ENCODE measurements around the gene SGMS1. TPM values are rescaled to one million over a fixed set of nuclear protein-coding genes. Genes with fewer than 3 reads are reported as not detected.
"Not testable (repeated sequence)": the region's sequence is repeated elsewhere in the genome, so short reads cannot be mapped to it uniquely, and the experiment has no call there.

The SGMS1 gene
- total RNA-seq, 3 donors from 2014 or later (not counting 1 experiment from before 2014, with no cell fraction given) = 24.5 to 32.7 (median 30.4) TPM

DNA sequence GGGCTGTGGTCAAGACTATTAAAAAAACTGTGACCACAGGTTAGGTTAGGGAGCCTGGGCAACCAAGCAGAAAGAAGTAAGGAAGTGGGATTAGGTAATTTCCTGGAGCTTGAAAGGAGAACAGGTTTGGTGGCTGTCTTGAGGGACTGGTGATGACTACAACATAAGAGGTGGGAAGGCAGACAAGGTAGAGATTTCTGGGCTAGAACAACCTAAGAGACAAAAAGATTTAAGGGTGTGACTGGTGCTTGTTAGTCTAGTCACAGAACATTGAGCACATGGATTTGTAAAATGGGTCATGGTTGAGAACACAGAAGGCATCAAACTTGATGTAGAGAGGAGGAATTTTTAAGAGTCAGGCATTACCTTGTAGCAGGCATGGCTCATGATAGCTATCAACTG, 248.7 kb downstream of the SGMS1 start:
- H3K4me3 Mint-ChIP-seq = no peak overlapping the region
- intact Hi-C loops (cut with micrococcal nuclease) = no loop called here
- Histone ChIP-seq H3K4me1 (ENCODE audit: control insufficient read depth, insufficient read depth, low read length) (no peaks in the 10 kb centered on the region), H3K27me3 (ENCODE audit: control insufficient read depth, insufficient read depth, low read length) (no peaks in the 10 kb centered on the region), H3K27ac (ENCODE audit: low read length) (no peak overlapping the region), H3K36me3 (ENCODE audit: control insufficient read depth, insufficient read depth, low read length) (no peaks in the 10 kb centered on the region), H3K9me3 (ENCODE audit: control insufficient read depth, insufficient read depth, low read length) (no peaks in the 10 kb centered on the region), H3K4me3 (ENCODE audit: low read length) (no peak overlapping the region)
- DNase-seq (no peak), ATAC-seq (peak in 1 of 3 donors; percentile 7)
- H3K36me3 Mint-ChIP-seq = no peaks in the 10 kb centered on the region
- H3K9me3 Mint-ChIP-seq = no peaks in the 10 kb centered on the region
- H3K4me1 Mint-ChIP-seq = peaks cover 0 to 9% of the 10 kb centered on the region in 2 donors
- TF ChIP-seq, protein P1, sequence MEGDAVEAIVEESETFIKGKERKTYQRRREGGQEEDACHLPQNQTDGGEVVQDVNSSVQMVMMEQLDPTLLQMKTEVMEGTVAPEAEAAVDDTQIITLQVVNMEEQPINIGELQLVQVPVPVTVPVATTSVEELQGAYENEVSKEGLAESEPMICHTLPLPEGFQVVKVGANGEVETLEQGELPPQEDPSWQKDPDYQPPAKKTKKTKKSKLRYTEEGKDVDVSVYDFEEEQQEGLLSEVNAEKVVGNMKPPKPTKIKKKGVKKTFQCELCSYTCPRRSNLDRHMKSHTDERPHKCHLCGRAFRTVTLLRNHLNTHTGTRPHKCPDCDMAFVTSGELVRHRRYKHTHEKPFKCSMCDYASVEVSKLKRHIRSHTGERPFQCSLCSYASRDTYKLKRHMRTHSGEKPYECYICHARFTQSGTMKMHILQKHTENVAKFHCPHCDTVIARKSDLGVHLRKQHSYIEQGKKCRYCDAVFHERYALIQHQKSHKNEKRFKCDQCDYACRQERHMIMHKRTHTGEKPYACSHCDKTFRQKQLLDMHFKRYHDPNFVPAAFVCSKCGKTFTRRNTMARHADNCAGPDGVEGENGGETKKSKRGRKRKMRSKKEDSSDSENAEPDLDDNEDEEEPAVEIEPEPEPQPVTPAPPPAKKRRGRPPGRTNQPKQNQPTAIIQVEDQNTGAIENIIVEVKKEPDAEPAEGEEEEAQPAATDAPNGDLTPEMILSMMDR (IDR thresholded peaks at IDR 0.05) = no peak
- no peak overlapping the region for H3K27ac Mint-ChIP-seq
- H3K27me3 Mint-ChIP-seq (ENCODE audit: low read depth in 2 of 2) = no peaks in the 10 kb centered on the region

DNA sequence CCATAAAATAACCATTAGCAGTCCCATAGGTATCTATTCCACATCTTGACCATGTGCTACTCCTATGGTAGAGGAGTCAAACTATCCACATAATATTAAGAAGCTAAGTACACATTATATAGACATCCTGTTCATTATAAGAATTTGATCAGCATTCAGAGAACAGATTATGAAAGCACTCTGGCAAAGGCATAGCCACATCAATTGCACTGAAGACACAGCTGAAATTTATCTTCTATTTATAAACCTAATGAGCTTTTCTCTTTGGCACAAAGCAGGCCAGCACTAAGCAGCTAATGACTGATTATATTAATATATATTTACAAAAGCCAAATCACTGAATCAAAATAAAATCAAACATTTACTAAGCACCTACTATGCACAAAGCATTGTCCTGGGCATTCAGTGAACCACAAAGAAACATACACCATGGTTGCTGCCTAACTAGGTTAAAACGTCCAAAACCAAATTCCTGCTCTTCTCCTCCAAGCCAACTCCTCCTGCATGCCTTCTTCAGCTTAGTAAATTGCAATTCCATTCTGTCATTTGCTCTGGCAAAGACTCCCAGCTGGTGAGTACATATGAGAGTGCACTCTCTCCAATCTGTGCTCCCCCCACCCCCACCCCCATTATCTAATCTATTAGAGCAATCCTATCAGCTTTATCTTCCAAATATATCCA, 249.8 kb downstream of the SGMS1 start:
- no peak overlapping the region for H3K4me3 Mint-ChIP-seq
- no peaks in the 10 kb centered on the region for H3K27me3 ChIP-seq (ENCODE audit: control insufficient read depth, insufficient read depth, low read length)
- no peak overlapping the region for H3K27ac ChIP-seq (ENCODE audit: low read length)
- TF ChIP-seq, protein P1 (IDR thresholded peaks at IDR 0.05) = no peak
- DNase-seq (no peak), ATAC-seq (no peak)
- no peaks in the 10 kb centered on the region for H3K36me3 ChIP-seq (ENCODE audit: control insufficient read depth, insufficient read depth, low read length)
- no peaks in the 10 kb centered on the region for H3K9me3 Mint-ChIP-seq
- H3K4me1 ChIP-seq (ENCODE audit: control insufficient read depth, insufficient read depth, low read length) = no peaks in the 10 kb centered on the region
- 78% methylated on average over 1 of the region's 1 CpG for WGBS (ENCODE audit: insufficient coverage)
- H3K27ac Mint-ChIP-seq = no peak overlapping the region
- no peak overlapping the region for H3K4me3 ChIP-seq (ENCODE audit: low read length)
- H3K36me3 Mint-ChIP-seq = no peaks in the 10 kb centered on the region
- no peaks in the 10 kb centered on the region for H3K9me3 ChIP-seq (ENCODE audit: control insufficient read depth, insufficient read depth, low read length)
- intact Hi-C loops (cut with micrococcal nuclease) = no loop called here
- peaks cover 0 to 5% of the 10 kb centered on the region in 2 donors for H3K4me1 Mint-ChIP-seq
- H3K27me3 Mint-ChIP-seq (ENCODE audit: low read depth in 2 of 2) = no peaks in the 10 kb centered on the region

DNA sequence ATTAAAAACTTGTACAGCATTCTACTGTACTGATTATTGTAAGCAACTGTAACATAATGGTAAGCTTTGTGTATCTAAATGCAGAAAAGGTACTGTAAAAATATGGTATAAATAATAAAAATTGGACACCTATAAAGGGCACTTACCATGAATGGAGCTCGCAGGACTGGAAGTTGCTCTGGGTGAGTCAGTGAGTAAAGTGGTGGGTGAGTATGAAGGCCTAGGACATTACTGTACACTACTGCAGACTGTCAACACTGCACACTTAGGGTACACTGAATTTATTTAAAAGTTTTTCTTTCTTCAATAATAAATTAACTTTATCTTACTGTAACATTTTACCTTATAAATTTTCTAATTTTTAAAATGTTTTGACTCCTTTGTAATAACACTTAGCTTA, 253.8 kb downstream of the SGMS1 start:
- Mint-ChIP-seq H3K4me3 (no peak overlapping the region), H3K9me3 (no peaks in the 10 kb centered on the region), H3K27me3 (ENCODE audit: low read depth in 2 of 2) (no peaks in the 10 kb centered on the region), H3K4me1 (peaks cover 0 to 11% of the 10 kb centered on the region in 2 donors), H3K36me3 (no peaks in the 10 kb centered on the region), H3K27ac (no peak overlapping the region)
- DNase-seq (no peak), ATAC-seq (no peak)
- Histone ChIP-seq H3K36me3 (ENCODE audit: control insufficient read depth, insufficient read depth, low read length) (no peaks in the 10 kb centered on the region), H3K4me1 (ENCODE audit: control insufficient read depth, insufficient read depth, low read length) (no peaks in the 10 kb centered on the region), H3K27me3 (ENCODE audit: control insufficient read depth, insufficient read depth, low read length) (no peaks in the 10 kb centered on the region), H3K9me3 (ENCODE audit: control insufficient read depth, insufficient read depth, low read length) (no peaks in the 10 kb centered on the region), H3K4me3 (ENCODE audit: low read length) (no peak overlapping the region), H3K27ac (ENCODE audit: low read length) (no peak overlapping the region)
- intact Hi-C loops (cut with micrococcal nuclease) = no loop called here
- TF ChIP-seq, protein P1 (IDR thresholded peaks at IDR 0.05) = no peak
- WGBS (ENCODE audit: insufficient coverage) = 100% methylated on average over 1 of the region's 1 CpG

DNA sequence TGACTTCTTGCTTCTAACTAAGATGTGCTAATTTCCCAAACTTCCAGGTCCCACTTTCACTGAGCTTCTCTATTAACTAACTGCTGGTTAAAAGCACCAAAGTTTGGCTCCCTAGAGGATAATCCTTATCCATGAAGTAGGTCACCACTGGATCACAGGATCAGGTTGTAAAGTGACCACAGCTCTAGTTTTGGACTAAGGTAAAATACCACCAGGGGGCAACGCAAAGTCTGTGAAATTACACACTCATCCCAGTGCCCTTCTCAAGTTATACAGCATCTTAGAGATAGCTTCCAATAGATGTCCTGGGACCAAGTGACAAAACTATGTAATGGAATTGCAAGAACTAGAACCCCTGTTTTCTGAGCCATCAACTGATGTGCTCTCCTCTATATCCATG, 256.0 kb downstream of the SGMS1 start:
- no peaks in the 10 kb centered on the region for H3K9me3 ChIP-seq (ENCODE audit: control insufficient read depth, insufficient read depth, low read length)
- intact Hi-C loops (cut with micrococcal nuclease) = no loop called here
- peak in 1 of 2 donors; percentile 36 for DNase-seq

DNA sequence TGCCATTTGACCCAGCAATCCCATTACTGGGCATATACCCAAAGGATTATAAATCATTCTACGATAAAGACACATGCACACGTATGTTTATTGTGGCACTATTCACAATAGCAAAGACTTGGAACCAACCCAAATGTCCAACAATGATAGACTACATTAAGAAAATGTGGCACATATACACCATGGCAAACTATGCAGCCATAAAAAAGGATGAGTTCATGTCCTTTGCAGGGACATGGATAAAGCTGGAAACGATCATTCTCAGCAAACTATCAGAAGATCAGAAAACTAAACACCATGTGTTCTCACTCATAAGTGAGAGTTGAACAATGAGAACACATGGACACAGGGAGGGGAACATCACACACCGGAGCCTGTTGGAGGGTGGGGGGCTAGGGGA, 257.3 kb downstream of the SGMS1 start:
- ATAC-seq; H3K36me3 ChIP-seq (ENCODE audit: control insufficient read depth, insufficient read depth, low read length); H3K9me3 Mint-ChIP-seq; H3K27ac ChIP-seq (ENCODE audit: low read length); H3K27me3 Mint-ChIP-seq (ENCODE audit: low read depth in 2 of 2); H3K4me1 ChIP-seq (ENCODE audit: control insufficient read depth, insufficient read depth, low read length); H3K9me3 ChIP-seq (ENCODE audit: control insufficient read depth, insufficient read depth, low read length); H3K27ac Mint-ChIP-seq; H3K27me3 ChIP-seq (ENCODE audit: control insufficient read depth, insufficient read depth, low read length); intact Hi-C loops (cut with micrococcal nuclease); H3K36me3 Mint-ChIP-seq; H3K4me3 ChIP-seq (ENCODE audit: low read length); DNase-seq; H3K4me3 Mint-ChIP-seq: not testable (repeated sequence)
- peaks cover 16 to 33% of the 10 kb centered on the region in 2 donors for H3K4me1 Mint-ChIP-seq
- 75% methylated on average over 2 of the region's 4 CpGs for WGBS (ENCODE audit: insufficient coverage)

More for the DNA sequence above, 256.0 kb downstream of the SGMS1 start:
- Mint-ChIP-seq H3K27ac (no peak overlapping the region), H3K4me1 (peaks cover 12 to 27% of the 10 kb centered on the region in 2 donors), H3K27me3 (ENCODE audit: low read depth in 2 of 2) (no peaks in the 10 kb centered on the region), H3K9me3 (no peaks in the 10 kb centered on the region), H3K36me3 (no peaks in the 10 kb centered on the region), H3K4me3 (no peak overlapping the region)
- Histone ChIP-seq H3K4me1 (ENCODE audit: control insufficient read depth, insufficient read depth, low read length) (no peaks in the 10 kb centered on the region), H3K36me3 (ENCODE audit: control insufficient read depth, insufficient read depth, low read length) (no peaks in the 10 kb centered on the region), H3K27me3 (ENCODE audit: control insufficient read depth, insufficient read depth, low read length) (no peaks in the 10 kb centered on the region), H3K27ac (ENCODE audit: low read length) (no peak overlapping the region), H3K4me3 (ENCODE audit: low read length) (no peak overlapping the region)
- TF ChIP-seq, protein P1 (IDR thresholded peaks at IDR 0.05) = peak; percentile 24
- WGBS (ENCODE audit: insufficient coverage) = 82% methylated on average over 1 of the region's 1 CpG
- ATAC-seq = no peak
